GM18907 (cell line): ENCODE results near the gene SYT17.

Experiments used
- ATAC-seq: cut with Tn5 transposase; IDR thresholded peaks from one replicate; pipeline ENCODE4 v1.9.1; 2021; ENCODE audit warnings: mild to moderate bottlenecking, moderate library complexity; ENCODE audit not compliant: unreplicated experiment

The SYT17 gene, protein sequence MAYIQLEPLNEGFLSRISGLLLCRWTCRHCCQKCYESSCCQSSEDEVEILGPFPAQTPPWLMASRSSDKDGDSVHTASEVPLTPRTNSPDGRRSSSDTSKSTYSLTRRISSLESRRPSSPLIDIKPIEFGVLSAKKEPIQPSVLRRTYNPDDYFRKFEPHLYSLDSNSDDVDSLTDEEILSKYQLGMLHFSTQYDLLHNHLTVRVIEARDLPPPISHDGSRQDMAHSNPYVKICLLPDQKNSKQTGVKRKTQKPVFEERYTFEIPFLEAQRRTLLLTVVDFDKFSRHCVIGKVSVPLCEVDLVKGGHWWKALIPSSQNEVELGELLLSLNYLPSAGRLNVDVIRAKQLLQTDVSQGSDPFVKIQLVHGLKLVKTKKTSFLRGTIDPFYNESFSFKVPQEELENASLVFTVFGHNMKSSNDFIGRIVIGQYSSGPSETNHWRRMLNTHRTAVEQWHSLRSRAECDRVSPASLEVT

DNA sequence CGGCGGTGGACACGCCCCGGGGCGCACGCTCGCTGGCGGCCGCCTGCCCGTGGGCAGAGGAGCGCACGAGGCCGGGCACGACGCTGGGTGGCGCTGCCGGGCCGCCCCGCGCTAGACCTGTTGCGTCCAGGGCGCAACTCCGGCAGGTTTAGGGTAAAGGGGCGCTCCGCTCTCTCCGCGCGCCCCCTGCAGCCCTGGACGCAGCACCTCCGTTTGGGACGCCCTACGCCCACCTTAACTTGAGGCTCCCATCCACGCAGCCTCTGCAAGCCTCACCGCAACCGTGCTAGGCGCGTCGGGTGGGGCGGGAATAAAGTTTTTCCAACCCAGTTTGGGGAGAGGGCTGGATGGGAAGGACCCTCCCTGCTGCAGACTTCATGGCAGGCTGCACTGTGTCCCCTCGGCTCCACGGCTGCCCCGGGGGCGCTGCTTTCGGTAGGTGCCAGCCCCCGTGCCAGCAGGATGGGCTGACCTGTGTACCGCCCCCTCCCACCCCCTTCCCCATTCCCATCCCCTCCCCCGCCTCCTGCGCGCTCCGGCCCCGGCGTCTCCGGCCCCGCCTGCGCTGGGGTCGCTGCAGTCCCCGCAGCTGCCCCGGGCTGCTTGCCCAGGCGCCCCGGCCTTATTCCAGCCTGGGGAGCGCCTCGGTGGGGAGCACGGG is at the start of gene SYT17:
TSS of gene SYT17 (plus strand) at position 531 of the 661 bp plus-strand sequence. CDS start 407 bp downstream, outside the sequence.
- ATAC-seq = no peak

DNA sequence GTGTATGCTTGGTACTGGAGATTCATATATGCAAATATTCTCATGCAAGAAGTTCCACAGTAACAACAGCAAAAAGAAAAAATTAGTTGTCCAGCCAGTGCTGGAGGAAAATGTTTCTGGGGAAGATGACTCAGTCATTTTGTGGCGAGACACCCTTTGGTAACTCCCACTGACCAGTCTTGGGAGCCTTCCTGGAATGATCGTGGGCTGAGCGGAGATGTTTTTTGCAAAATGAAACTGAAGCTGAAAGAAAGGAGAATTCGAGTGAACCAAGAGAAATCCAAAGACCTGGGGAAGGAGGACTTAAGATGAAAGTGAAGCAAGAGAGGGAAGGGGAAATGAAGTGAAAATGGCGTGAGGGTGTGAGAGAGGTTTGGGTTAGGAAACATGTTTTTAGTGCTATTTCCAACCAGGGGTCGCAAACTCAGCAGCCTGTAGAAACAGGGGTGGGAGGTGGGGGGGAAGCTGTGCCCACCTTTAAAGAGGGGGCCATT is 49.1 kb upstream of the SYT17 start:
- ATAC-seq = no peak

DNA sequence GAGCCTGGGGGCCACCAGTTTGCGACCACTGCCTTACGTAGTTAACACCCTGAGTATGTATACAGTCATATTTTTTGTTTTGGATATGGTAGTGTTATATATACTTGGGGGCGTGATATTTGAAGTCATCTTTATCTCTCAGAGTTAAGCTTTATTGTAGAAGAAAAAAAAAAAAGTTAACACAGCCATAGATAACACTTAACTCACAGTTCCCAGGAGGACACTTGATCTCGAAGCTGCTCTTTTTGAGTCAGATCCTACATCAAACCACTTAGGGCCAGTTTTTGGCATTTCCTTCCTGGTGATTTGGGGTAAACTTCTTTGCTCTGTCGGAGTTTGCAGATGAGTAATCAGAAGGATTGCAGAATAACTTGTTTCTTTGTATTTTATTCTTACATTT is 48.5 kb upstream of the SYT17 start:
- no peak for ATAC-seq

DNA sequence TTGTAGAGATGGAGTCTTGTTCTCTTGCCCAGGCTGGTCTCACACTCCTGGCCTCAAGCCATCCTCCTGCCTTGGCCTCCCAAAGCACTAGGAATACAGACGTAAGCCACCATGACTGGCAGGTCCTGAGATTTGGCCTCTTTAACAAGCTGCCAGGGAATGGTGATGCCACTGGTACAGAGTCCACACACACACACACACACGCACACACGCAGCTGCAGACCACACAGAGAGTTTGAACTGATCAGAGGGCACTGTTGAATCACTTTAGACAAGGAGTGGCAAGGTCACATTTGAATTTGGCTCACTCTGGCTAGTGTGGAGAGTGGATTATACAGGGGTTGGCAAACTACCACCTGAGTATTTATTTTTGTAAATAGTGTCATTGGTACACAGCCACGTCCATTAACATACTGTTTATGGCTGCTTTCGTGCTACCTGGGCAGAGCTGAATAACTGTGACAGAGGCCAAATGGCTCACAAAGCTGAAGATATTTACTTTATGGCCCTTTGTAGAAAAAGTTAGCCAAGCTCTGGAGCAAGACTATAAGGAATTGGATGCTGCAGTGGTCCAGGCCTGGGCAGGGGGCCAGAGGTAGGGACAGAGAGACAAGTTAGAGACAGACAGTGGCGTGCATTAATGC is 44.4 kb upstream of the SYT17 start:
- no peak for ATAC-seq

DNA sequence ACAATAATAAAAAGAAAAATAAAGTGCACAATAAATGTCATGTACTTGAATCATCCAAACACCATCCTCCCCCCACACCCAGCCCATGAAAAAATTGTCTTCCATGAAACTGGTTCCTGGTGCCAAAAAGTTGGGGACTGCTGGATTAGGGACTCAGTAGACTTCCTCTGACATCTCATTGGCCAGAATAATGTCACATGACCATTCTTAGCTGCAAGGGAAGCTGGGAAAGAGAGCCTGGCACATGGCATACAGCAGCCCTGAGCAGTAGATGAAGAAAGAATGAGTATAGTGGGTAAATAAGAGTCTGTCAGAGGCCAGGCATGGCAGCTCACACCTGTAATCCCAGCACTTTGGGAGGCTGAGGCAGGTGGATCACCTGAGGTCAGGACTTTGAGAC is 41.7 kb upstream of the SYT17 start:
- no peak for ATAC-seq

DNA sequence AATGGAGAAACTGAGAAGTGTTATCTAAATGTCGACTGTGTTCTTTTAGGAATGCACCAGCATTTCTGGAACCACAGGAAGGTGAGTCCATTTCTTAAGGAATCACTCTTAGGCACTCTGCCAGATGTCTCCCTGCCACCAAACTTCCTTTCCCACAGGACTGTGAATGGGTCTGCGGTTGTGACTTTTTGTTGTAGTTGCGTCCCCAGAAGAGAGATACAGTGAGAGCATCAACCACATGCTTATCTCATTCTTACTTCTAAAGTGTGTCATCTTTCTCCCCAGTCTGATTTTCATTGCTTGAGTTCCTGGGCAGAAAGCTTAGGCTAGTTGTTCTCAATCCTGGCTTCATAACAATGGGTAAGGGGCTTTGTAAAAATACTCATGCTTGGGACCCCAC is 40.8 kb upstream of the SYT17 start:
- ATAC-seq = peak; percentile 36

DNA sequence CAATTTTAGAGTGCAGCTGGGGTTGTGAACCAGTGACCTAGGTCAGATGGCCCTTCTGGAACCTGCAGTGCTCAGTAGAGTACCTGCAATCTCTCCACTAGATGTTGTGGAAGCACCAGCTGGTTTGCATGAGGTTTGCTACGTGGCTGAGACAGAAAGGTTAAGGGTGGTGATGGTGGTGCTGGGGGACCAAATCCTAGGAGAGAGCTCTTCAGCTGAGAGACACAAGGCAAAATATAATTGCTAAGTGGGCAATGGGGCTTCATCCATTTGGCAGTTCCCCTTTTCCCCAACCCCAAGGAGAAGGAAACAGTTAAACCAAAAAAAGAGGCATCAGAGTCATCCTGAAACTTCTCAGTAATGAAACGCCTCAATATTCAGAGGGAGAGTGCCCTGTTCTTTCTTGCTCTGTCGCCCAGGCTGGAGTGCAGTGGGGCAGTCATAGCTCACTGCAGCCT is 40.3 kb upstream of the SYT17 start:
- ATAC-seq = peak; percentile 57

DNA sequence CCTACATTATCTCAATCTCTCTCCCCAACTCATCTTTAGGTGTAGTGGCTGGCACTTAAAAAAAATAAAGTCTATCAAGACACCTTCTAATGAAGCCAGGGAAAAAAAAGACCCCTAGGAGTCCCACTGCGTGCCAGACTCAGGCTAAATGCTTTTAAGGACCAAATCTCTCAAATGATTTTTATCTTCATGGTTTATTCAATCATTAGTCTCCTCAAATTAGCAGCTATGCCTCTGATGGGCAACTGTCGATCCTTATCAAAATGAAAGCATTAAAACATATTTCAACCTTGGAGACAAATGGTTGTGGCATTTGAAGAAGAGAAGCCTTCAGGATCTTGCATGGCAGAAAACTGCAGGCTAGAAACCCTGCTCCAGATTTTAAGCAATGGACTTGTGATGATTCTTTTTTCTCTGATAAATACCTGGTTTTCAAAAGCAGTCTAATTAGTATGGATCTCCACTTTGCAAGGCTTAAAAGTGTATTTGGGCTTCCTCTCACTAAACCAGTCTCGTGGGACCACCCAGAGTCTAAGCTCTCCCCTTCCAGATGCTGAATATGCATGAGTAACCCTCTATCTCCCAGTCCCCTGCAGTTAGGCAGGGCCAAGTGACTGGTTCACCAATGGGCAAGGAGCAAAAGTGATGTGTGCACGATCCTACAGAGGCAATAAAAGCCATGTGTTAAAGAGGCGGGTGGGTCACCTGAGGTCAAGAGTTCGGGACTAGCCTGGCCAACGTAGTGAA is 39.4 kb upstream of the SYT17 start:
- no peak for ATAC-seq

DNA sequence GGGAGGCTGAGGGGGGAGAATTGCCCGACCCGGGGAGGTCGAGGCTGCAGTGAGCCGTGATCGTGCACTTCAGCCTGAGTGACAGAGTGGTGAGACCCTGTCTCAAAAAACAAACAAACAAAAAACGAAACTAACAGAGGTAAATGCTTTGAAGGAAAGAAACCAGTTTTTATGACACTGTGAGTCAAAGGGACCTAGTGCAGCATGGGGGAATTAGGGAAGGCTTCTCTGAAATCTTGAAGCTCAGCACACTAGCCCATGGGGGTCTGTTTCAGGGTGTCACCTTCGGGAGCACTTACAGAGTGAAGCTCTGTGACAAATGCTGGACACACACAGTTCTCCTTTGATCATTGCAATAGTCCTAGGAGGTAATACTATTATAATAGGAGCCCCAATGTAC is 37.7 kb upstream of the SYT17 start:
- no peak for ATAC-seq

DNA sequence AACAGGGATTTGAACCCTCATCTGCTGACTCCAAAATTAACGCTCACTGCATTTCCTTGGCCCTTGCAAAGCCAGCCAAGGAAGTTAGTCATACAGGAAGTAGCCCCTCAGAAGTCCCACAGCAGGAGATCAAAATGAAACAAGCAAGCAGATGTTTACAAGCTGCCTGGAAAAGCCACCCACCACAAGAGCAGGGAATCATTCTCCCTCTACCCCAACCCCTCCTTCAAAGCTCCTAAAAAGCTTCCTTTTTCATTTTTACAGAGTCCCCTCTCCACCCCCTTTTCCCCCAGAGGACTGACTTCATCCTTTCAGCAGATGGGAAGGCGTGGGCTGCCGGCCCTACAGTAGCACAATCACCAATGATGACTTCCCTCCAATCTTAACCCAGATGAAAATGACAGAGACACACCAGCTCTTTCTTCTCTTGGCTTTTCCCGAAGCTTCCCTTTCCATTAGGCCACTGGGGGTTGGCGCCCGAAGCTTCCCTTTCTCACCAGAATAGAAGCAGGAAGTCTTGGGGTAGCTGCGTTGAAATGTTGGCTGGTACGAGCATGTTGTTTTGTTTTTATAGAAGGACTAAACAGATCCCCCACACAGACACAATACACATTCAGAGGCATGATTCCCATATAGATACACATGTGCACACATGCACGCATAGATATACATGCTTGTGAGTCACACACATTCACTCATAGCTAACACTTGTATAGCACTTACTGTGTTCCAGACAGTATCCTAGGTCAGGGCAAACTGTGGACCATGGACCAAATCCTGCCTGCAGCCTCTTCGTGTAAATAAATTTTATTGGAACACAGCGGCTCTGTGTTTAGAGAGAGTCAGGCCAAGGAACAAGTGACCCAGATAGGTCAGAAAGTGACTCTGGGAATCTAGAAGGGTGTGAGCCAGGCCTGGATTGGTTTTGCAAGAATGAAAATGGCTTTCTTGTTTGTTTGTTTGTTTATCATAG is 36.9 kb upstream of the SYT17 start:
- ATAC-seq = no peak

DNA sequence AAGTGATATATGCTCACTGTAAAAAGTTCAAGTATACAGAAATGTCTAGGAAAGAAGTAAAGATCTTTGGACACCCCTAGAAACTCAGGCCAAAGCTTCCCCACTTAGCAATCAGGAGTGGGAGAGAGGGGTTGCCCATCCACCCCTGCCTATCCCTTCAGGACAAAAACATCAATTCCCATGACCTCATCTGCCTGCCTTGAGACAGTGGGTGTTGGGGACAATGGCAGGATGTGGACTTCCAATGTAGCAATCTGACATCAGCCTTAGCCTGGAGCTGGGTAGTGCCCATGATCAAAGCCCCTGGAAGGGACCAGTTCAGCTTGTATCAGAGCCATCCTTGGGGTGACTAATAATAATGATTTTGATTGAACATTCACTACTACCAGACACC is 36.2 kb upstream of the SYT17 start:
- no peak for ATAC-seq

DNA sequence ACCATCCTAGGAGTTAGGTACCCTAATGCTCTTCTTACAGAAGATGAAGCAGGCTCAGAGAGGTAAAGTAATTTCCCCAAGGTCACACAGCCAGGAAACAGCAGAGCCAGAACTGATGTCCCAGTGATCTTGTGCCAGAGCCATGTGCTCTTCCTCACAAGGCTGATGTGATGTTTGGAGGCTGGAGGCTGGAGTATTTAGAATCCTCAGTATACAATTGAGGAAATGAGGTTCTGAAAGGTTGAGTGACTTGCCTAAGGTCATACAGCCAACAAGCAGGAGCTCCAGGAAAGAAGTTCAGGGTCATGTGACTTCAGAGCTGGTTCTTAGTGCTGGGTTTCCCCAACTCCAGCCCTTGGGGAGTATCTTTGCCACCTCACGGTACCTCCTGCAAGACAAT is 35.8 kb upstream of the SYT17 start:
- no peak for ATAC-seq

DNA sequence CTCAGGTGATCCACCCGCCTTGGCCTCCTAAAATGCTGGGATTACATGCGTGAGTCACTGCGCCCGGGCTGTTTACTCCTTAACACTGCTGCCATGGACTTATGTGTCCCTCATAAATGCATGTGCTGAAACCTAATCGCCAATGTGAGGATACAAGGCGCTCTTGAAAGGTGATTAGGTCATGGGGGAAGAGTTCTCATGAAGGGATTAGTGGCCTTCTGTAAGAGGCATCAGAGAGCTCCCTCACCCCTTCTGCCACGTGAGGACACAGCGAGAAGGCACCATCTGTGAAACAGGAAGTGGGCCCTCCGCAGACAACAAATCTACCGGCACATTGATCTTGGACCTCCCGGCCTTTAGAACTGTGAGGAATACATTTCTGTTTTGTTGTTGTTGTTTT is 35.1 kb upstream of the SYT17 start:
- no peak for ATAC-seq

DNA sequence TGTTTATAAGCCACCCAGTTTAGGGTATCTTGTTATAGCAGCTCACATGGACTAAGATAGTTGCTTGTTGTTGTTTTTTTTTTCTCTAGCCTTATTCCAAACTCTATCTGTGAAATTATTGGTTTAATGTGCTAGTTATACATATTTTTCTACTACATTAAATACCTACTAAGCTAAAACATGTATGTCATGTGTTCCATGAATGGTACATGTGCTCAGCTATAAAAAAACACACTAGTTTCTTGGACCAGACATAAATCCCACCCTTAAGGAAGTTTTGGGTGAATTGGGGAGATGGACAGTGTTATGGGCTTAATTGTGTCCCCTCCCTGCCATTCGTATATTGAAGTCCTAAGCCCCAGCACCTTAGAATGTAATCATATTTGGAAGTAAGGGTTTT is 34.4 kb upstream of the SYT17 start:
- no peak for ATAC-seq

DNA sequence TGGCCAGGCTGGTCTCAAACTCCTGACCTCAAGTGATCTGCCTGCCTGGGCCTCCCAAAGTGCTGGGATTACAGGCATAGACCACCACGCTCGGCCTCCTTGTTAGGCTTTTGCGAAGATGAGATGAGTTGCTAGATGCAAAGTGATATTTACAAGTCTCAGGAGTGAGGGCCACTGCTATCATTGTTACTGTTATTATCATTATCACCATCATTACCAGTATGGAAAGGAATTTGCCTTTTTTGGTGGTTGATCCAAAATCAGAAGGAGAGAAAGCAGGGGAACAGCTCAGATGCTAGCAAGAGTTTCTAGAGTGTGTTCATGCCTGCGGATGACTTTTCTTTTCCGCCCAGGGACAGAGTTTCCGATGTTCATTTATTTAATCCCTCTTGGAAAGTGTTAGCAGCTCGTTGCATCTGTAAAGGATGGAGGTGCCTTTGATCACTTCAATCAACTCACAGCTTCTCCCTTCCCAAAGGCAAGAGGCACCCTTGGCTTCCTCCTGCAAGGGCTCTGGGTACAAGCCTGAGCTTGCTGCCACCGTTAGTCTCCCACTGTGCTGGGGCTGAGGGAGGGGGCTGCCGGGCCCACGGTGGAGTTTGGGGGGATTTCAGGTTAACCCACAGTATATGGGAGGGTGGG is 32.7 kb upstream of the SYT17 start:
- ATAC-seq = no peak

DNA sequence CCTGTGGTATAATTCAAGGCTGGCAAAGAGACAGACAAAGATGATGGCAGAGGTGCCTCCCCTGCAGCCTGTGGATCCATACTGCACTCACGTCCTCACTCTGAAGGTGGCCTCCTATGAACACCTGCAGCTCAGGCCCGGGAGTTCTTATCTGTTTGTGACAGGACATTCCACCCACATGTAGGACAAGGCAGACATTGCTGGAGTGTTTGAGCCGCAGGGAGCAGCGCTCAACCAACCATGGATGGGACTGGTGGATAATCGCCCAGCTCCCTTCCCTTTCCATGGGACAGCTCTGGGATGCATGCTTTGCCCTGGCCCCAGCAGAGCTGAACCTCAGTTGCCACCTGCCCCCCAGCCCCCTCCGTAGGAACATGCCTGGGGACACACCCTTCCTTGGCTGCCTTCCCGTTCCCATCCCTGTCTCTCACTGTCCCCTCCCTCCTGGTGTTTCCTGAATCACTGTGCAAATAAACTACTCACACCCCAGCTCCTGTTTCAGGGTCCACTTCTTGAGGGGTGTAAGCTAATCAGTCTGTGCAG is 32.1 kb upstream of the SYT17 start:
- no peak for ATAC-seq

DNA sequence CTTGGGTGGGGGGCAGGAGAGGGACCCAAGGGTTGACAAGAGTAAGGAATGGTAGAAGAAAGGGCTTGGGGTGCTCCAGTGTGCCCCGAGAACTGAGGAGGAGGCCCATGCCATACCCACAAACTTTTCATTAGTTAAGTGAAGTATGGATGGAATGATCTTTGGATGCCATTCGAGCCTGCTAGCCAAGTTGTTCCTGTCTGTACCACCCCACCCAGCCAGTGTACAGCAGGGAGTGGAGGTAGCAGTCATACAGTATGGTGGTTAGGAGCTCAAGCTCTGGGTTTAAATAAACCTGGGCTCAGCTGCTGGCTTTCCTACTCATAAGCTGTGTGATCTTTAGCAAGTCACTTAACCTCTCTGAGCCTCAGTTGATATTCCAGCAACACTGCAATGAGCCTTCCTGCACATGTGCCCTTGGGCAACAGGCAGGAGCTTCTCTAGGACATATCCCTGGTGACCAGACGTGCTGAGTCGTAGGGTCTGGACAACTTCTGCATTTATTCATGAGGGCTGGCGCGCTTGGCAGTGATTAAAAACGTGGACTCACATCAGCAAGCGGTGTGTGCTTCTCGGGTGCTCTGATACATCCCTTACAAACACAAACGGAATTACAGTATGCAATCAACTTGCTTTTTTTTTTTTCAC is 31.4 kb upstream of the SYT17 start:
- ATAC-seq = no peak
